IPS-20b (cell line): ENCODE measurements around the gene KCNC1.

Experiments
- H3K27ac ChIP-seq: one replicate; pipeline ENCODE4 v1.5.1; 2013; ENCODE audit warnings: low read length
- H3K27me3 ChIP-seq: 2 replicates; pipeline ENCODE4 v1.6.1; 2013; ENCODE audit warnings: mild to moderate bottlenecking, low read length, inconsistent platforms; ENCODE audit not compliant: insufficient read depth
- H3K36me3 ChIP-seq: 2 replicates; pipeline ENCODE4 v1.6.1; 2013; ENCODE audit warnings: low read depth, mild to moderate bottlenecking, inconsistent platforms, low read length, moderate library complexity; ENCODE audit not compliant: insufficient read depth
- H3K4me1 ChIP-seq: 2 replicates; pipeline ENCODE4 v1.6.1; 2013; ENCODE audit warnings: mild to moderate bottlenecking, control low read depth, inconsistent platforms, low read length, moderate library complexity; ENCODE audit not compliant: insufficient read depth
- H3K4me3 ChIP-seq: 2 replicates; pipeline ENCODE4 v1.5.1; 2013; ENCODE audit warnings: mild to moderate bottlenecking, low read length, inconsistent platforms
- H3K9ac ChIP-seq: 2 replicates; pipeline ENCODE4 v1.6.1; 2013; ENCODE audit warnings: low read depth, mild to moderate bottlenecking, inconsistent platforms, low read length, moderate library complexity
- H3K9me3 ChIP-seq: 2 replicates; pipeline ENCODE4 v1.6.1; 2013; ENCODE audit warnings: mild to moderate bottlenecking, low read depth, low read length, inconsistent platforms; ENCODE audit not compliant: insufficient read depth

KCNC1 gene

DNA sequence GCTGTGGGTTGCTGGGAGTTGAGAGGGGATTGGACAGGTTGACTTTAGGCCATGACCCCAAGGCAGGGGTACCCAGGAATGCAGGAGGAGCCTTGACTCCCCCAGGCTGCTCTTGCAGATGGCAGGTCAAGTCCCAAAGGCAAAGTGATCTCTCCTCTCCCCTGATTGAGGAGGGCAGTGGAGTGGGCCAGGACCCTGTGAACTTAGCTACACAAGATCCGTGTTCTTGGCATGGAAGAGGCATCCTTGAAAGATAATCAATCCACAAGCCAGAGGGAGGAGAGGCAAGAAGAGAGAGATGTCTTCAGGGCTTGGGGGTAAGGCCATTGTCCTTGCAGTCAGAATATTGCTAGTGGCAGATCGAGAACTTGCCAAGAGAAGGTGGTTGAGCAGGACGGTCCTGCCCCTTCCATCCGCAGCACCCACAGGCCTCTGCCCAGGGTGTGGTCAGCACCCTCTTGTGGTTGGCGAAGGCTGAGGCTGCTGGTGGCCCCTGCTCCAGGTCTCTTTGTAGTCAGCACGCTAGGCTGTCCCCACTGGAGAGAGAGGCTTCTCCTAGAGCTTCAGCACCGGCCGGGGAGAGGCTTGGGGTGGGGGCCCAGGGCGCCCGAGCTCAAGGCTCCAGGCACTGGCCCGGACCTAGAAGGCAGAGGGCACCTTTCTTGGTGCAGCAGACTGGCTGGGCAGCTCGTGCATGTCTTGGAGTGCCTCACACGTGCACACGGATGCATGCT is 45.4 kb downstream of the KCNC1 start:
- H3K4me3 ChIP-seq: no peak overlapping the region
- H3K36me3 ChIP-seq: no peaks in the 10 kb centered on the region
- H3K27ac ChIP-seq: no peak overlapping the region
- no peaks in the 10 kb centered on the region for H3K9me3 ChIP-seq
- no peaks in the 10 kb centered on the region for H3K27me3 ChIP-seq
- no peak overlapping the region for H3K9ac ChIP-seq
- no peaks in the 10 kb centered on the region for H3K4me1 ChIP-seq

DNA sequence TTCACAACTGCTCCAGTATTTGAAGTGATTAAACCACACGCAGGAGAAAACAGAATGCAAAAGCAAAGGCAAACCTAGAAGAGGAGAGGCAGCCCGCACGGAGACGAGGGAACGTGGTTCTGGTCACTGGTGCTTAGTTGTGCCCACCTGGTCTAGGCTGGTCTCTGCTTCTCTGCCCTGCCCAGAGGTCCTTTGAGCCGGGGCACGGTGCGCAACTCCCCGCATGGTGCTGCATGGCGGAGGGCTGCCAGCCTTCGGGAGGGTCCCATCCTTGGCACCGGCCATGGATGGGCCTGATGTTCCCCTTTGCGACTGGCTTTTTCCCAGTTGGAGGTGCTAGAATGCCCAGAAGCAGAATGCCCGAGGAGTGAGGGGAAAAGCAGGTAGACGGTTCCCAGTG is 46.1 kb downstream of the KCNC1 start:
- Histone ChIP-seq H3K9ac (no peak overlapping the region), H3K27me3 (no peaks in the 10 kb centered on the region), H3K9me3 (no peaks in the 10 kb centered on the region), H3K36me3 (no peaks in the 10 kb centered on the region), H3K27ac (no peak overlapping the region), H3K4me1 (no peaks in the 10 kb centered on the region), H3K4me3 (no peak overlapping the region)

DNA sequence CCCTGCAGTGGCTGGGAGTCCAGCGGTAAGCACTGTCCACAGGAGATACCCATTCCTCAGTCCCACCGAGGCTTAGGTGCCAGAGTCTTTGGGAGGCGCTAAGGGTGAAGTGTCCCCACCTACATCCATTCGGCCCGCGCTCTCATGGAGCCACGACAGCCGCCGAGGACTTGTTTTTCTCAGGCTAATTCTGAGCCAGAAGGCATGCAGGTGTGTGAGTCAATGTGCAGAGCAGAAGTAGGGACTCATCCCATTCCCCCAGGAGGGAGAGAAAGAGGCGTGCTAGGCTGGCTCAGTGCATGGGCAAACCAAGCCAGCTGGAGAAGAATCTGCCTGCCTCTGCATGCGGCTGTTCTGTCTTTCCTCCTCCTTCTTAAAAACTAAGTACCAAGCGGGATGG is 46.6 kb downstream of the KCNC1 start:
- no peaks in the 10 kb centered on the region for H3K4me1 ChIP-seq
- H3K27ac ChIP-seq: no peak overlapping the region
- H3K36me3 ChIP-seq: no peaks in the 10 kb centered on the region
- H3K9me3 ChIP-seq: no peaks in the 10 kb centered on the region
- no peak overlapping the region for H3K4me3 ChIP-seq
- H3K9ac ChIP-seq: no peak overlapping the region
- no peaks in the 10 kb centered on the region for H3K27me3 ChIP-seq

DNA sequence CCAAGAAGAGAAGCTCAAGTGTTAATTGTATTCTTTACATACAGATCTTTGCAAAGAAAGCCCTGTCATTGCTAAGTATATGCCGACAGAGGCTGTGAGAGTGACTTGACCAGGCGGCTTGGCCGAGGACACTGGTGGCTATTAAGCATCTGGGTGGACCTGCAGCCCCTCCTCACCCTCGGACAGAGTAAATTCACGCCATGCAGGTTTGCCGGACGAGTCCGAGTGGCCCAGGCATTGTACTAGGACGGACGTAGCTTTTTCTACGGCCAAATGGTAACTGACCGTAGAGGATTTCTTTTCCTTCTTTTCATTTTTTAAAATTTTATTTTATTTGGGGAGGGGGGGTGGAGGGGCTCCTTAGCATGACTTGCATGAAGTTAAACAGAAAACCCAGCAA is 47.0 kb downstream of the KCNC1 start:
- H3K4me3 ChIP-seq: no peak overlapping the region
- H3K4me1 ChIP-seq: no peaks in the 10 kb centered on the region
- no peaks in the 10 kb centered on the region for H3K36me3 ChIP-seq

DNA sequence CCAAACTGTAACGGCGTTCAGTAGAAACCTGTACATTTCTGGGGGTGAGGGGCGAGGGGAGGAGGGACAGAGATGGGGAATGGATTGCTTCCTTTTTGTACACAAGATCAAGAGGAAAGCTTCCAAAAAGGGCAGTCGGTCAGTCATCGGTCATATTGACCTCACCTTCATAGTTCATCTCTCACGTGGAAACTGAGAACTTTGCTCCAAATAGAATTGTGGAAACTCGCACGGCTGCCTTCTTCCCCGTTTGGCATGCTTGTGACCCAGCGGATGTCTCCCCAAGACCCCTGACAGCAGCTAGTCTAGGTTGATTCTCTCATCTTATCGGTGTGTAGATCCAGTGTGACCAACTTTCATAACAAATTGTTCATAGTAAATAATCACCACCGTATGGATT is 47.6 kb downstream of the KCNC1 start:
- Histone ChIP-seq H3K9ac (no peak overlapping the region), H3K36me3 (no peaks in the 10 kb centered on the region), H3K4me1 (no peaks in the 10 kb centered on the region), H3K27me3 (no peaks in the 10 kb centered on the region), H3K27ac (no peak overlapping the region), H3K9me3 (no peaks in the 10 kb centered on the region), H3K4me3 (no peak overlapping the region)

More for the DNA sequence above, 47.0 kb downstream of the KCNC1 start:
- Histone ChIP-seq H3K9me3 (no peaks in the 10 kb centered on the region), H3K27ac (no peak overlapping the region), H3K9ac (no peak overlapping the region), H3K27me3 (no peaks in the 10 kb centered on the region)

DNA sequence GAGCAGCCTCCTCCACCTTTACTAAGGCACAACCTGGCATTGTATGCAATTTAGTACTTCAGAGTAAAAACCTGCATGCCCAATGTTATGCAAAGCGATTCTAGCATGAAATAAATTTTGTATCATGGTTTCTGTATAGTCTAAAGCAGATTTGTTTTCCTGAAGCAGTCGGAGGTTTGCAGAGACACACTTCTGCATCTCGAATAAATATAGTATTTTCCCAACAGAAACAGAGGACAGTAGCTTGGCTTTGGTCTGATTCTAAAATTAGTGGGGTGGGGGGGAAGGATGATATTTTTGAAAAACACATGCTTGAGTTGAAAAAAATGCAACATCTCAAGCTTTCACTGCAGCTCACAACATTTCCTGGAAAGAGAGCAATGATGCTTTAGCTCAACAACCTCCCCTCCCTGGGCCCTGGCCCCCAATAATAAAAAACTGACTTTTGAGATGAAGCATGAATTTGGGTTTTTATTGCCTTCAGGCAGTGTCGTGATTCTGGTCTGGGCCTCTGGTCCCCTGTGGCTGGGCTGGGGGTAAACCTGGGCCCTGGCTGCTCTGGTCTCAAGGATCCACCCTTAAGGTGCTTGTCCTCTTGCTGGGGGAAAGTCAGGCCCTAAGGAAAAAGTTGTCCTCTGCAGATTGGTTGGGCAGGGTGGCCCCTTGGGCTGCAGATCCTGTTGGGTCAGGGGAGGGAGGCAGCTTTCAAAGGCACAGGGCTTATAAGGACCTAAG is 48.2 kb downstream of the KCNC1 start:
- H3K27me3 ChIP-seq: no peaks in the 10 kb centered on the region
- no peak overlapping the region for H3K27ac ChIP-seq
- no peaks in the 10 kb centered on the region for H3K9me3 ChIP-seq
- H3K4me3 ChIP-seq: no peak overlapping the region
- H3K4me1 ChIP-seq: no peaks in the 10 kb centered on the region
- H3K36me3 ChIP-seq: no peaks in the 10 kb centered on the region
- no peak overlapping the region for H3K9ac ChIP-seq

DNA sequence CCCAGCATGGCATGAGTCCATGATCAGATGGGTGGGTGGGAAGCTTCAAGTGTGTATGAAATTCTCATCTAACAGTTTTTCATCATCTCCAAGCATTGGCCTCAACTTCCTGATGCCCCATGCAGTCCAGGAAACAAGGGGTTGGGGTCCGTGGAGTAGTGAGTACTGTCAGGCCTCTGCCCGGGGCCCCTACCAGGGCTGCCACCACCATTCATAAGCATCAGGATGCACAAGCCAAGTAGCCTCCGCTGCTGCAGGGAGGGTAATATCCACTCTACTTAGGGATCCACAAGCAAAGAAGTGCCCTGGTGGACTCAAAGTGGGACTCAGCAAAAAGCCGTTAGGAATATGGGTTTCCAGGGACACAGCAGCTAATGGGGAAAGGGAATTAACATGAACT is 49.3 kb downstream of the KCNC1 start:
- no peaks in the 10 kb centered on the region for H3K4me1 ChIP-seq
- H3K27ac ChIP-seq: no peak overlapping the region
- H3K9ac ChIP-seq: no peak overlapping the region
- no peaks in the 10 kb centered on the region for H3K36me3 ChIP-seq
- no peaks in the 10 kb centered on the region for H3K27me3 ChIP-seq
- no peaks in the 10 kb centered on the region for H3K9me3 ChIP-seq
- no peak overlapping the region for H3K4me3 ChIP-seq

DNA sequence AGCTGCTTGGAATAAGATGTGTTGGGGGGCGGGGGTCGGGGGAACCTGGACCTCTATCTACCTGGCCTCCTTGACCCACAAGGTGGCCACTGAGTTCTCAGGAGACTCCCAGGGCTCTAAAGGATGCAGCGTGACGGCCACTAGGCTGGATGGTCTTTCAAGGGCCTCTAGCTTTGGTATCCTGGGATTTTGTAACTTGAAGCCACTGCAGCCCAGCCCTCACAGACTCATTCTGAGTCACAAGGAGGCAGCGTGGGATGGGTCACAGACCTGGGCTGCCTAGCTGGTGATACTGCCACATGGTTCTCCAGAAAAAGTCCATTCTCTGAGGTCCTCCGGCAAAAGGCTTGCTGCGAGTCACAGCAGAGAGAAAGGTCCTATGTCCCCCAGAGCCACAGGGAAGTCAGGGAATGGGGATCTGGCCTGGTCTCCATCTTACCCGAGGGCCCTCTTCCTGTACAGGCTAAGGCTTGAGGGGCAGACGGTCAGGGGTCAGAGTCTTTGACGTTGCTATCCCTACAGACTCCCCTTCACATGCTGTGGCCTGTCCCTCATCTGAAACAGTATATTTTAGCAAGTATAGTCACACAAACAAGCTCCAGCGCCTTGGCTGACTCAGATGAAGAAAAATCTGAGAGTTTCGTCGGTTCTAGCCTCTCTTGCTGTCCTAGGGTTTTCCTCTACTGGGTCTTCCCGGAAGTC is 52.4 kb downstream of the KCNC1 start:
- Histone ChIP-seq H3K4me1 (no peaks in the 10 kb centered on the region), H3K9me3 (no peaks in the 10 kb centered on the region), H3K4me3 (no peak overlapping the region), H3K9ac (no peak overlapping the region), H3K27ac (no peak overlapping the region), H3K27me3 (no peaks in the 10 kb centered on the region), H3K36me3 (no peaks in the 10 kb centered on the region)

DNA sequence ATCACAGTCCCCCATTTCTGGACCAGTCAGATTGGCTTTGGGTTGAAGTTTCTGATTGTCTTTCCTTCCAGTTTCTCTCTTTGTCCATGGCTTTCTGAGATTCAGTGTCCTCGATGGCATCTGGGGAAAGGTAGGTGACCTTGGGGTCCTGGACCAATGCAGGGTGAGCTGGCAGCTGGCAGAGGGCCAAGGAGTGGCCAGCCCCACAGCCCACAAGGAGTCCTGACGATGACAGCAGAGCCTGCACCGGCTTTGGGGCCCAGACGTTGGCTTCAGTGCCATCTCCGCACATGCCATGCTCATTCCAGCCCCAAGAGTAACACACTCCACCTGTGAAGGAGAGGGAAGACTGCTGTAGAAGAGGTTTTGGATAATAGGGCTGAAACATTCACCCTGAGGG is 53.5 kb downstream of the KCNC1 start:
- Histone ChIP-seq H3K9ac (no peak overlapping the region), H3K9me3 (no peaks in the 10 kb centered on the region), H3K4me1 (no peaks in the 10 kb centered on the region), H3K4me3 (no peak overlapping the region), H3K27ac (no peak overlapping the region), H3K27me3 (no peaks in the 10 kb centered on the region), H3K36me3 (no peaks in the 10 kb centered on the region)

DNA sequence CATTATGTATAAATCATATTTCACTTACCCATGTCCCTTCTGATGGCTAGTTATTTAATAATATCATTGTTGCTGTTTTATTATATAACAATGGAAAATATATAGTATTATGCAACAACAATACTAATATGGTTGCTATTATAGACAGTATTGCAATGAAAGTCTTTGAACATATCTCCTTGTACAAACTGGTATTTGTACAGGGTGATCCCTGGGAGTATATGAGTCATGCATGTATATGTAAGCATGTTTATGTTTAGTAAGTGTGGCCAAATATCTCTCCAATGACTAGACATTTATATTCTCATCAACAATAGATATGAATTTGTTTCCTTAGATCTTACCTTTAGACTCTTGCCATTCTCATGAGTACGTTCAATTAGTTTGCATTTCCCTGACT is 55.9 kb downstream of the KCNC1 start:
- no peaks in the 10 kb centered on the region for H3K9me3 ChIP-seq
- H3K27ac ChIP-seq: no peak overlapping the region
- H3K27me3 ChIP-seq: no peaks in the 10 kb centered on the region
- H3K9ac ChIP-seq: no peak overlapping the region
- H3K4me1 ChIP-seq: no peaks in the 10 kb centered on the region
- H3K4me3 ChIP-seq: no peak overlapping the region
- no peaks in the 10 kb centered on the region for H3K36me3 ChIP-seq

DNA sequence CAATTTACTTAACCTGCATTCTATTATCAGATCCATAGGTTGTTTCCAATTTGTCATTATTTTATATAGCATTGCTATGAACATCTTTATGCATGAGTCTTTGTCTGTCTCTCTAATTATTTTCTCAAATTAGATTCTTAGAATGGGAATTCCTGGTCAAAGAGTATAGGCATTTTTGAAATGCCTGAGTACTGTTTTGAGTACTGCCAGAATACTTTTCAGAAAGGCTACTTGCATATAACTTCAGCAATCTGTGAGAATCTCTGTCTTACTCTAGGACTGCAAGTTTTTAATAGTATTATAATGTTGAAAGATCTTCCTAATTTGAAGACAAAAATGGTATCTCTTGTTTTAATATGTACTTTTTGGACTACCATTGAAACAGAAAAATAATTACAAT is 56.6 kb downstream of the KCNC1 start:
- Histone ChIP-seq H3K4me3 (no peak overlapping the region), H3K36me3 (no peaks in the 10 kb centered on the region), H3K27ac (no peak overlapping the region), H3K27me3 (no peaks in the 10 kb centered on the region), H3K9me3 (no peaks in the 10 kb centered on the region), H3K4me1 (no peaks in the 10 kb centered on the region), H3K9ac (no peak overlapping the region)

DNA sequence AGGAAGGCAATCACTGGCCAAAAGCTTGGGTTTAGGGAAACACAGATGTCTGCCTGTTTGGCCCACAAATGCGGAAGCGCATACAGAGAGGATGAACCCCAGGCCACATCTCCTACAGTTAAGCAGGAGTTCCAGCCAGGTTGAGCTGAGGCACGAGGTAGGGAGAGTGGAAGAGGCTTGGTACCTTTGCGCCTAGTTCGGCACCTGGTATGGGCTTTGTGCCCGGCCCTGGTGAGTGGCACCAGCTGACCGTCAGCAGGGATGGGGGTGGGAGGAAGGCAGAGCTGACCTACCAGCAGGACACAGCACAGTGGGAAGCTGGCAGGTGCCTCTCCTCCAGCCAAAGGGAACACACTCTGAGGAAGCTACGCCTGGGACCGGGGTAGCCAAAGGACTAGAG is 57.6 kb downstream of the KCNC1 start:
- H3K9me3 ChIP-seq: no peaks in the 10 kb centered on the region
- H3K27ac ChIP-seq: no peak overlapping the region
- H3K4me3 ChIP-seq: no peak overlapping the region
- no peak overlapping the region for H3K9ac ChIP-seq
- no peaks in the 10 kb centered on the region for H3K4me1 ChIP-seq
- no peaks in the 10 kb centered on the region for H3K36me3 ChIP-seq
- H3K27me3 ChIP-seq: no peaks in the 10 kb centered on the region
